Spleen (tissue), 11 donors: ENCODE measurements around the gene NR0B2. TPM values are rescaled to one million over a fixed set of nuclear protein-coding genes. Genes with fewer than 3 reads are reported as not detected.
A peak's percentile ranks its signal among the peaks of the same experiment; 100 is the strongest.
"Not testable (repeated sequence)": the region's sequence is repeated elsewhere in the genome, so short reads cannot be mapped to it uniquely, and the experiment has no call there.

Source experiments
- DNase-seq: peaks from one replicate; pipeline ENCODE4 v3.0.0-alpha.2; 2020
- H3K27ac ChIP-seq, 8 donors: fragments of 200-600 bp; sonication (generic) in 7 of 8; 1 replicate in 4 of 8; 2 replicates in 4 of 8; pipeline versions ENCODE4 v1.5.0 to v1.8.0; 2016 to 2021; ENCODE audit warnings: inconsistent platforms in 4 of 8, mild to moderate bottlenecking in 4 of 8, moderate library complexity in 1 of 8
- H3K27me3 ChIP-seq, 7 donors: fragments of 200-600 bp; sonication (generic) in 6 of 7; replicated peaks in 1 of 7; 1 replicate in 4 of 7; 2 replicates in 3 of 7; pipeline versions ENCODE4 v1.5.0 to v1.8.0; 2016 to 2021; ENCODE audit warnings: inconsistent platforms in 3 of 7, mild to moderate bottlenecking in 1 of 7
- H3K36me3 ChIP-seq, 6 donors: fragments of 200-600 bp; sonication (generic) in 5 of 6; 1 replicate in 4 of 6; 2 replicates in 2 of 6; pipeline versions ENCODE4 v1.5.0 to v1.8.0; 2016 to 2021; ENCODE audit warnings: inconsistent platforms in 2 of 6
- H3K4me1 ChIP-seq, 6 donors: fragments of 200-600 bp; sonication (generic) in 5 of 6; 1 replicate in 3 of 6; 2 replicates in 3 of 6; pipeline versions ENCODE4 v1.5.0 to v1.8.0; 2016 to 2021; ENCODE audit warnings: inconsistent platforms in 3 of 6
- H3K4me3 ChIP-seq, 8 donors: fragments of 200-600 bp; sonication (generic) in 7 of 8; 1 replicate in 4 of 8; 2 replicates in 4 of 8; pipeline versions ENCODE4 v1.5.0 to v1.8.0; 2016 to 2021; ENCODE audit warnings: inconsistent platforms in 4 of 8, mild to moderate bottlenecking in 4 of 8, moderate library complexity in 2 of 8
- H3K9me3 ChIP-seq, 8 donors: fragments of 200-600 bp; sonication (generic) in 7 of 8; 1 replicate in 4 of 8; 2 replicates in 4 of 8; pipeline versions ENCODE4 v1.5.0 to v1.8.0; 2016 to 2021; ENCODE audit warnings: inconsistent platforms in 4 of 8
- POLR2A ChIP-seq, 3 donors: fragments of 450-650 bp; IDR thresholded peaks; one replicate each; pipeline ENCODE4 v1.5.1; 2017; ENCODE audit warnings: antibody characterized with exemption in 3 of 3, mild to moderate bottlenecking in 1 of 3
- POLR2AphosphoS5 ChIP-seq, 3 donors: sonication (generic); formaldehyde crosslinking; IDR thresholded peaks; one replicate each; pipeline ENCODE4 v1.5.1; 2017; ENCODE audit warnings: antibody characterized with exemption in 3 of 3
- WGBS, 5 donors: extraction: QIAGEN DNeasy Blood & Tissue Kit in 3 of 5; methylation state at CpG; one replicate each; pipeline versions ENCODE4 v1.1.5 to v1.1.7; 2013 to 2018; 5-methylcytosine and 5-hydroxymethylcytosine counted together
- intact Hi-C: fragments of 100-400 bp; cut with DNase I; formaldehyde crosslinking; loops from one replicate; pipeline ENCODE4 v1.15.0; 2023; ENCODE audit warnings: low total_unique reads
- polyA plus RNA-seq, 3 donors: library from polyadenylated mRNA; stranded (reverse); fragments of 200-250 nt; gene quantifications; one replicate each; pipeline ENCODE4 v1.2.1, GENCODE V29; 2013
- total RNA-seq, 7 donors: library from RNA; depleted of rRNA in 3 of 7; stranded (reverse); fragments of >200 nt in 3 of 7; fragmentation: NEBNext Ultra II Directional in 4 of 7; extraction: Animal tissue kit (Norgen Biotek cat#: 25700) in 4 of 7; gene quantifications; one replicate each; pipeline versions ENCODE4 v1.1.0 to v1.2.1, GENCODE V29; 2016 to 2021
- TF ChIP-seq, protein P1 (sequence below), 11 experiments: fragments of 200-600 bp in 7 of 11; fragments of 450-650 bp in 4 of 11; sonication (generic) in 4 of 11; IDR thresholded peaks in 8 of 11; conservative IDR thresholded peaks in 3 of 11; 1 replicate in 7 of 11; 2 replicates in 4 of 11; pipeline versions ENCODE4 v1.4.0 to v1.8.0; 2016 to 2021; ENCODE audit warnings: antibody characterized with exemption in 11 of 11, inconsistent platforms in 4 of 11, mild to moderate bottlenecking in 1 of 11
- donor health status: healthy with polysubstance abuse.
- donor health status: DM: no; HTN: no; CAD: no; lungs with moderate emphysema.
- donor health status: DM: no; HTN: no; CAD: no.
- donor health status: Bipolar disorder and iron deficiency.
- donor health status: healthy.
- donor health status: DM: no; HTN: no; CAD: no.
- donor health status: DM: yes; HTN: yes; CAD: no.

NR0B2 gene
- total and polyA plus RNA-seq, 10 donors: 0.74 to 27.1 (median 8.1) TPM

- Histone ChIP-seq H3K36me3 (peaks cover 4 to 19% (median 15%) of the 10 kb centered on the region in 6 donors), H3K4me3 (no peak overlapping the region), H3K27ac (no peak overlapping the region), H3K4me1 (peaks cover 0 to 18% (median 0%) of the 10 kb centered on the region in 6 donors), H3K27me3 (no peaks in the 10 kb centered on the region), H3K9me3 (peaks cover 0 to under 1% (median 0%) of the 10 kb centered on the region in 8 donors)
- peak; percentile 20 for DNase-seq
- WGBS, 5 donors: 58 to 82% (median 61%) methylated on average over 8 of the region's 8 CpGs
- intact Hi-C loops: no loop called here
- no peak for TF ChIP-seq POLR2AphosphoS5 (IDR thresholded peaks at IDR 0.05)
- TF ChIP-seq POLR2A (IDR thresholded peaks at IDR 0.05): no peak
- TF ChIP-seq, protein P1, sequence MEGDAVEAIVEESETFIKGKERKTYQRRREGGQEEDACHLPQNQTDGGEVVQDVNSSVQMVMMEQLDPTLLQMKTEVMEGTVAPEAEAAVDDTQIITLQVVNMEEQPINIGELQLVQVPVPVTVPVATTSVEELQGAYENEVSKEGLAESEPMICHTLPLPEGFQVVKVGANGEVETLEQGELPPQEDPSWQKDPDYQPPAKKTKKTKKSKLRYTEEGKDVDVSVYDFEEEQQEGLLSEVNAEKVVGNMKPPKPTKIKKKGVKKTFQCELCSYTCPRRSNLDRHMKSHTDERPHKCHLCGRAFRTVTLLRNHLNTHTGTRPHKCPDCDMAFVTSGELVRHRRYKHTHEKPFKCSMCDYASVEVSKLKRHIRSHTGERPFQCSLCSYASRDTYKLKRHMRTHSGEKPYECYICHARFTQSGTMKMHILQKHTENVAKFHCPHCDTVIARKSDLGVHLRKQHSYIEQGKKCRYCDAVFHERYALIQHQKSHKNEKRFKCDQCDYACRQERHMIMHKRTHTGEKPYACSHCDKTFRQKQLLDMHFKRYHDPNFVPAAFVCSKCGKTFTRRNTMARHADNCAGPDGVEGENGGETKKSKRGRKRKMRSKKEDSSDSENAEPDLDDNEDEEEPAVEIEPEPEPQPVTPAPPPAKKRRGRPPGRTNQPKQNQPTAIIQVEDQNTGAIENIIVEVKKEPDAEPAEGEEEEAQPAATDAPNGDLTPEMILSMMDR (IDR thresholded peaks at IDR 0.05 in 8 of 11, conservative IDR thresholded peaks at IDR 0.05 in 3 of 11): no peak
Observed at GRCh38 chr1:26950602-26951001, 36.8 kb upstream of the NR0B2 start.

- Histone ChIP-seq H3K36me3 (peaks cover 4 to 26% (median 22%) of the 10 kb centered on the region in 6 donors), H3K4me3 (no peak overlapping the region), H3K27ac (no peak overlapping the region), H3K9me3 (no peaks in the 10 kb centered on the region), H3K4me1 (peaks cover 0 to 20% (median 0%) of the 10 kb centered on the region in 6 donors), H3K27me3 (no peaks in the 10 kb centered on the region)
- WGBS, 5 donors: 62 to 80% (median 75%) methylated on average over 3 of the region's 3 CpGs
- intact Hi-C loops: no loop called here
- peak; percentile 58 for DNase-seq
- TF ChIP-seq, protein P1 (IDR thresholded peaks at IDR 0.05 in 8 of 11, conservative IDR thresholded peaks at IDR 0.05 in 3 of 11): no peak
- no peak for TF ChIP-seq POLR2AphosphoS5 (IDR thresholded peaks at IDR 0.05)
- TF ChIP-seq POLR2A (IDR thresholded peaks at IDR 0.05): no peak
Observed at GRCh38 chr1:26949926-26950319, 36.1 kb upstream of the NR0B2 start.

GRCh38 chr1:26949266-26949925, 35.6 kb upstream of the NR0B2 start:
- TF ChIP-seq, protein P1 (IDR thresholded peaks at IDR 0.05 in 8 of 11, conservative IDR thresholded peaks at IDR 0.05 in 3 of 11): no peak
- TF ChIP-seq POLR2A (IDR thresholded peaks at IDR 0.05): no peak
- TF ChIP-seq POLR2AphosphoS5 (IDR thresholded peaks at IDR 0.05): no peak
- no peak for DNase-seq
- WGBS, 5 donors: 57 to 100% (median 94%) methylated on average over 1 of the region's 1 CpG

GRCh38 chr1:26948725-26949057, 34.9 kb upstream of the NR0B2 start:
- H3K27me3 ChIP-seq, intact Hi-C loops, H3K4me3 ChIP-seq, H3K9me3 ChIP-seq, DNase-seq: not testable (repeated sequence)
- peaks cover 4 to 38% (median 34%) of the 10 kb centered on the region in 6 donors for H3K36me3 ChIP-seq
- peak overlapping the region in 5 of 8 donors; percentile 41 to 72 (median 57) for H3K27ac ChIP-seq
- peaks cover 0 to 20% (median 0%) of the 10 kb centered on the region in 6 donors for H3K4me1 ChIP-seq
- 82 to 90% (median 86%) methylated on average over 16 of the region's 16 CpGs for WGBS, 5 donors
- peak in 1 of 3 donors; percentile 26 for TF ChIP-seq POLR2AphosphoS5 (IDR thresholded peaks at IDR 0.05)

More at GRCh38 chr1:26949266-26949925, 35.6 kb upstream of the NR0B2 start:
- H3K4me1 ChIP-seq: peaks cover 0 to 20% (median 0%) of the 10 kb centered on the region in 6 donors
- no peak overlapping the region for H3K4me3 ChIP-seq
- intact Hi-C loops: no loop called here
- peak overlapping the region in 4 of 8 donors; percentile 24 to 72 (median 56) for H3K27ac ChIP-seq
- no peaks in the 10 kb centered on the region for H3K9me3 ChIP-seq
- H3K27me3 ChIP-seq: no peaks in the 10 kb centered on the region
- peaks cover 4 to 31% (median 27%) of the 10 kb centered on the region in 6 donors for H3K36me3 ChIP-seq
